Hepatic stellate cell (primary cell): ENCODE results near the gene KRTAP5-5.
A peak's percentile ranks its signal among the peaks of the same experiment; 100 is the strongest.
"Not testable (repeated sequence)": the region's sequence is repeated elsewhere in the genome, so short reads cannot be mapped to it uniquely, and the experiment has no call there.

Experiments
- DNase-seq: peaks from one replicate; pipeline ENCODE4 v3.0.0; 2011; ENCODE audit warnings: low spot score

KRTAP5-5 gene

DNA sequence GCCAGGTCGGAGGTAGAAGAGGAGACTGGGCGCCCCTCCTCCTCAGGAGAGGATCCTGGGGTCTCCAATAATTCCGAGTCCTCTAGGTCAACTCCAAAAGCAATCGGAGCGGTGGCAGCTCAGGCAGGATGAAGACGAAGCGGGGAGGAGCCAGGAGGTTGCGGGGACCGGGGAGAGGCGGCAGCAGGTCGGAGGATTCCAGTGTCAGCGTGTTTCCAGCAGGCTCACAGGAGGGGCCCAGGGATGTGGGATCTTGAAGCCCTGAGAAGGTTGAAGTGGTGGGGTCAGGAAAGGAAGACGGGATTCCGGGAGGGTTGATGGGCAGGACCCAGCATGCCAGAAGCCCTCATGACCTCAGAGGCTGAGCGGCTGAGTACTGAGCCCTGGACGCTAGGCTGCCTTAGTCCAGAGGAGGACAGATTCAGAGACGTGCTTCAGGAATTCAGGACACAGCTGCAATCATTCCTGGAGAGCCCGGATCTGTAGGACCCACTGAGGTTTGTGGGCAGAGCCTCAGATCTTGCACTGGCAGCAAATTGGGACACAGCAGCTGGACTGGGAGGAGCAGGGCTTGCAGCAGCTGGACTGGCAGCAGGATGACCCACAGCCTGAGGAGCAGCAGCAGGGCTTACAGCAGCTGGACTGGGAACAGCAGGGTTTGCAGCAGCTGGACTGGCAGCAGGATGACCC is 22.3 kb upstream of the KRTAP5-5 start:
- not testable (repeated sequence) for DNase-seq

DNA sequence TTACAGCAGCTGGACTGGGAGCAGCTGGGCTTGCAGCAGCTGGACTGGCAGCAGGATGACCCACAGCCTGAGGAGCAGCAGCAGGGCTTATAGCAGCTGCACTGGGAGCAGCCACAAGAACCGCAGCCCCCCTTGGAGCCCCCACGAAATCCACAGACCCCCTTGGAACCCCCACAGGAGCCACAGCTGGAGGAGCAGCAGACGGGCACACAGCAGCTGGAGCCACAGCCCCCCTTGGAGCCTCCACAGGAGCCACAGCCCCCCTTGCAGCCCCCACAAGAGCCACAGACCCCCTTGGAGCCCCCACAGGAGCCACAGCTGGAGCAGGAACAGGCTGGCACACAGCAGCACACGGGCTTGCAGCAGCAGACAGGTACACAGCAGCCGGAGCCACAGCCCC is 21.7 kb upstream of the KRTAP5-5 start:
- DNase-seq: not testable (repeated sequence)

DNA sequence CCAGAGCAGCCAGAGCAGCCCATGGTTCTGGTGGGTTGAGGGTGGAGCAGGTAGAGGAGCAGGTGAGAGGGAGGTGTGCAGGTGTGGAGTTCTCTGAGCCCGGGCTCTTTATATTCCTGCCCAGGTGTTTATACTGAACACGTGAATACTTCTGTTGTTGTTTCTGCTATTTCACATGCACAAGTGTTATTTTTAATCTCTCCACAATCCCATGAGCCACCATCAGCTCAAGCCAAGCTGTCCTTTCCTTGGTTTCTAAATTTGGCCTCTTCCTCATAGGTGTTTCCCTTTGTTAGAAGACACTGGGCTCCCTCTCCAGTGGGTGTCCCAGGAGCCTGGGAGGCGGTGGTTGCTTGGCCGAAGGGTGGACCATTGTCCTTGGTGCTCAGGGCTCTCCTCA is 21.2 kb upstream of the KRTAP5-5 start, which contains the start of gene KRTAP5-3:
Gene KRTAP5-3 (minus strand): TSS at position 101 of the 400 bp plus-strand sequence. CDS start 78 bp downstream, at position 23.
- DNase-seq: no peak

DNA sequence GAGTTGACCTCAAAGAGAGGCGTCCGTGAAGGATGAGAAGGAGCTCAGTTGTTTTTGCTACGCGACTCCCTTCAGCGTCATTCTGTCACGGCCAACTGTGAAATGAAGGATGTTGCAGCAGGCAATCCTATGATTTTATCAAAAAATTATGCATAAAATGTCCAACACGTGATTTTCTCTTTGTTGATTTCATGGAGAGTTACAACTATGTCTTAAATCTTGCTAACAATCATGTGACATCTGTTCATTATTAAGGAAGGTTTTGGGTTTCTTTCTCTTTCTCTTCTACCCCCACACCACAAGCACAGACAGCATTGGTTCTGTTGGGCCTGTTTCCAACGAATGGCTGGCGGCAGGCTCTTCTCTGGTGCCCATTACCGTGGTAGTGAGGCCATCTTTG is 11.3 kb upstream of the KRTAP5-5 start:
- no peak for DNase-seq

DNA sequence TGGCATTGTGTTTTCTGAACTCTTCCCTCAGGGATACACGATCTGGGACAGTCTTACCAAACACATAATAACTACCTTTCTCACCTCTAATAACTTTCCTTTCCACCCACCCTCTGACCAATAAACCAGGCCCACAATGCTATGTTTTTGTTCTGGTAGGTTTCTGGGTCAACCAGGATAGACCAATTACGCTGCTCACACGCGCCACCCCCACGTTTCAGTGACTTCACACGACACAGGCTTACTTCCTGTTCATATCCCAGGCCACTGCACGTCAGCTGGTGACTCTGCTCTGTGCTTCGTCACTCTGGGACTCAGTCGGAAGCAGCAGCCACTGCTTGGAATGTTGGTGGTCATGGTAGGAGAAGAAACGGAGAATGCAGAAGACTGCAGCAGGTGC is 10.1 kb upstream of the KRTAP5-5 start:
- DNase-seq: peak; percentile 54

DNA sequence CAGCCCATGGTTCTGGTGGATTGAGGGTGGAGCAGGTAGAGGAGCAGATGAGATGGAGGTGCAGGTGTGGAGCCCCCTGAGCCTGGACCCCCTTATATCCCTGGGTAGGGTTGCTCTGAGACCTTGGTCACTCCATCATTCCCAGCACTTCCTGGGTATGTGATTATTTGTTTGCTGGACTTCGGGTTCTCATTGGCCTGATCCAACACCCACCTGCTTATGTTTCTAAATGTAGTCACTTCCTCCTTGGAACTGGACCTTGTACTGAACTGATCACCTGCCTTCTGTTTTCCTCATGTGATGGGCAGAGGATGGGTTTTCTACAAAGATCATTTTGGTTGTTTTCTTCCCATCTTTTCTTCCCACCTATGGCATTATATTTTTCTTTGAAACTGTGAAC is 7.5 kb upstream of the KRTAP5-5 start, which contains the start of gene KRTAP5-4:
Gene KRTAP5-4 (minus strand): TSS at position 53 of the 400 bp plus-strand sequence. CDS start 45 bp downstream, at position 8.
- DNase-seq: no peak

DNA sequence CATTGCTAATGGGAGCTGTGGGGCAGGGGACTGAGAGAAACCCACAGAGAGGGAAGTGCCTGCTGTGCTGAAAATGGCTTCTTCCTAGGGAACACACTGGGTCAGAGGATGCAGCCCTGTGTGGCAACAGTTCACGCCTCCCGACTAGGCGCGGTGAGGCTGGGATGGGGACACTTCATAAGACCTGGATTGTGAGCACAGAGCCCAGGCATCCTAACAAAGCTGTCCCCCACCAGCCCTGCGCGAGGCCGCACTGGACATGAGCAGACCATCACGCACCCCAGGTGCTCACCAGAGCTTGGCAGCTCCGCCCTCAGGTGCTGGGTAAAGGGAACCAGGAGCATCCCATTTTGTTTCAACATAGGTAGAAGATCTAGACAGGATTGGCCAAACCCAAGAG is 5.9 kb upstream of the KRTAP5-5 start:
- no peak for DNase-seq

DNA sequence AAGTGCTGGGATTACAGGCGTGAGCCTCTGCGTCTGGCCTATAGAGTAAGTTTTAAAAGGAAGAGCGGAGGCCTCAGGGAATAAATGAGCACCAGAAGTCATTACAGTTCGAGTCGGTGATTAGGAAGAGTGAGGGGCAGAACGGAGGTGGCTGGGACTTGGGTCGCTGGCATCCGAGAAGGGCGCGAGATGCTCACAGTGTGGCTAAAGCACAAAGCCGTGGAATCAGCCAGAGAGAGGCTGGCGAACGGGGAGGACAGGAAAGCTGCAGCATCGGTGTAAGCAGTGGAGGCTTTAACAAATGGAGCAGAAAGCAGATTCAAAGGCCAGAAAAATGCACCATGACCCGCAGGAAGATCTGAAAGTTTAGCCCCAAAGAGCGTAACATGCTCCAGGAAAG is 5.0 kb upstream of the KRTAP5-5 start:
- no peak for DNase-seq

DNA sequence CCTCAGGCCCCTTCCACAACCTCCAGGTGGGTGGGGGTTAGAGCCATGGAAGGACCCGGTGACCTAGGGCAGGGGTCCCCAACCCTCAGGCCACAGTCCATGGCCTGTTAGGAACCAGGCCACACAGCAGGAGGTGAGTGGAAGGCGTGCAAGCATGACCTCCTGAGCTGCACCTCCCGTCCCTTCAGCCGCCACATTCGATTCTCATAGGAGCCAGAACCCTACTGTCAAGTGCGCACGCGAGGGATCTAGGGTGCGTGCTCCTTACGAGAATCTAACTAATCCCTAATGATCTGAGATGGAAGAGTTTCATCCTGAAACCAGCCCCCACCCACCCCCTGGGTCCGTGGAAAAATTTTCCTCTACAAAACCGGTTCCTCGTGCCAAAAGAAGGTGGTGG is 4.0 kb upstream of the KRTAP5-5 start:
- DNase-seq: no peak

DNA sequence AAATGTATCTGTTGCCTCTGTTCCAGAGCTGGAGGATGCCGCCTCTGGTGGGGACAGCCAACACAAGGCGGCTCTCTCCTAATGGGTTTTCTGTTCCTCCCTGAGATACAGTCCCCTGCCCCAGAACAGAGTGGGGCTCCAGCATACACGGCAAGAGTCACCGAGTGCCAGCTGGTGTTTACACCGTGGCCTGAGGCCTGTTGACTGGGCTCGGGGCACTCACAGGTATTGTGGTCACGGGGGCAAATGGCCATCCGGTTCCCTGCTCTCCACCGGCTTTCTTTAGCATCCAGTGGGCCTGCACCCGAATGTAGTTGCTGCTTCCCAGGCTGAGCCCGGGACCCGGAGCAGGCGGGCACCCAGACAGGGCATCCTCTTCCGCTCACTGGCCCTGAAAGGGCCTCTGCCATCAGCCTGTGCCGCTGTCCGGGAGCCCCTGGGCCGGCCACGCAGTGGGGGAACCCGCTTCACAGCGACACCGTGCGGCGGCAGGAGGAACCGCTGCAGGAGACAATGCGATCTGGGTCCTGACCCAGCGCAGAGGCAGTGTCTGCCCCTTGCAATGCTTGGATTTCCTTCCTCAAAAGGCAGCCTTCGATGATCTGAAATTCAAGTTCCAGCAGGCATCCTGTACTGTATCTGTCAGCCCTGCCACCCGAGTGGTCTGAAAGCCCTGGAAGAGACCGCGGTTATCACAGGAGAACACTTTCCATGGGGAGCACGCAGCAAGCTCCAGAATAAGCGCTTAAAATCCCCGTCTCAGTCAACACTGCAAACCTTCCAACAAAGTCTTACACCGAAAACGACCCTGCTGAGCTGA is 859 bp upstream of the KRTAP5-5 start:
- peak; percentile 83 for DNase-seq

DNA sequence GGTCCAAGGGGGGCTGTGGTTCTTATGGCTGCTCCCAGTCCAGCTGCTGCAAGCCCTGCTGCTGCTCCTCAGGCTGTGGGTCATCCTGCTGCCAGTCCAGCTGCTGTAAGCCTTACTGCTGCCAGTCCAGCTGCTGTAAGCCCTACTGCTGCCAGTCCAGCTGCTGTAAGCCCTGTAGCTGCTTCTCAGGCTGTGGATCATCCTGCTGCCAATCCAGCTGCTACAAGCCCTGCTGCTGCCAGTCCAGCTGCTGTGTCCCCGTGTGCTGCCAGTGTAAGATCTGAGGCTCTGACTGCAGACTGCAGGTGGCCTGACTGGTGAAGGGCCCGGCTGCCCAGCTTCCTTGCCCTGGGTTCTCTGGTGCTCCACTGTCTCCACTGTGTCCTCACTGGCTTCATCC is 696 bp downstream of the KRTAP5-5 start:
- no peak for DNase-seq

DNA sequence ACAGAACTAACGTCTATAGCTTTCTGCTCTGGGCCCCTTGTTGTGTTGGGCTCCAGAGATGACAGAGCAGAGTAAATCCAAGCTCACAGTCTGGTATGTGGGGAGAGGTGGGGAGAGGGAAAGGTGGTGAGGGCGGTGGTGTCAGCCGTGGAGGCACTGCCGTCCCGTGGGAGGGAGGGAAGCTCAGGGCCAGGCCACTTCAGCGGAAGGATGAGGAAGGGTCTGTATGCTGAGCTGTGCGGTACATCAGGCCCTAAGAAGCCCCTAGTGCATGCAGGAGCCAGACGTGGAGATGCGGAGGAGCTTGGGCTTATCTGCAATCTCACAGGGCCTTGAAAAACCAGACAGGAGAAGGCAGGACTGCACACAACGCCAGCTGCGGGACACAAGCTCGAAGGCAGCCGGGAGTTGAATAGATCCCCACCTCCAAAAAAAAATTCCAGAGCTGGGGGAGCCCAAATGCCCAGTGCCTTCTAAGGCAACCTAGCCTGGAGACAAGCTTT is 1.5 kb downstream of the KRTAP5-5 start:
- DNase-seq: no peak

DNA sequence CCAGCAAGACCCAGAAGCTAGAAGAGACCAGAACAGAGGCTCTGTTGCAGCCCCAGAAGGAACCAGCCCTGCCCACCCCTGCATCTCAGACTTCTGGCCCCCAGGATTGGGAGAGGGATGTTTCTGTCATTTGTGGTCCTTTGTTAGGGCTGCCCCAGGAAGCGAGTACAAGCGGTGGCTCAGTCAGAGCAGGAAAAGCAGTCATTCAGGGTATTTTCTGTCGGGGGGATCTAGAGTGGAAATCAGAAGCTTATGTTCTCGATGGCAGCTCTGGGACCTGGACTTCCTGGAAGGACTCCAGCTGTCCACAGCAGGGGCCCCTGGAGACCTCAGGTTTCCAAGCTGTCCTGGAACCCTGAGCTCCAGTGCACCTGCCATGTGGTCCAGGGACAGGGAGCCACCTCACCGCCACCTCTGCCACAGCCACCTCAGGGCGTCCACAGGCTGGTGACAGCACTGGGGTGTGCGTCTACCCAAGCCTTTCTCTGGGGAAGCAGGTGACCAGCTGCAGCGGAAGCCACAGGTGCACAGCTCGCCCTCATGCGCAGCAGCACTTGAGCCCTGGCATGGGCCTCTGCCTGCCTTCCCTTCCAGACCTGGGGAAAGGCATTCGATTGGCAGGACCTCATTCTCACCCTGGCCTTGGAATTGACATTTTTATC is 2.6 kb downstream of the KRTAP5-5 start:
- no peak for DNase-seq

DNA sequence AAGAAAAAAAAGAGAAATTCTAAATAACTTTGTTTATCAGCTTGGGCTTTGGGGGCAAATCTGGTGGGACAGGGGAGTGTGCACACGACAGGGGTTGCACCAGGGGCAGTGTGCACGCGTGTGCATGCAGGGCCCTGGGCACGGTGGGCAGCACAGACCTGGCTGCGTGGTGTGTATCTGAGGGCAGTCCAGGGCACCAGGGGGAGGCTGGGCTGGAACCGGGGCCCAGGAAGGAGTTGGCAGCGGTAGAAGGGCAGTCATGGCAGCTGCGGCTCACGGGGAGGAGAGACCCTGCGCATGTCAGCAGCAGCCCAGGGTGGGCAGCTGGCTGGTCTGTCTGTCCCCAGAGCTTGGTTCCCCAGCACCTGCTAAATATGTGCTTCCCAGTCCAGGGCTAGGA is 4.3 kb downstream of the KRTAP5-5 start:
- no peak for DNase-seq

DNA sequence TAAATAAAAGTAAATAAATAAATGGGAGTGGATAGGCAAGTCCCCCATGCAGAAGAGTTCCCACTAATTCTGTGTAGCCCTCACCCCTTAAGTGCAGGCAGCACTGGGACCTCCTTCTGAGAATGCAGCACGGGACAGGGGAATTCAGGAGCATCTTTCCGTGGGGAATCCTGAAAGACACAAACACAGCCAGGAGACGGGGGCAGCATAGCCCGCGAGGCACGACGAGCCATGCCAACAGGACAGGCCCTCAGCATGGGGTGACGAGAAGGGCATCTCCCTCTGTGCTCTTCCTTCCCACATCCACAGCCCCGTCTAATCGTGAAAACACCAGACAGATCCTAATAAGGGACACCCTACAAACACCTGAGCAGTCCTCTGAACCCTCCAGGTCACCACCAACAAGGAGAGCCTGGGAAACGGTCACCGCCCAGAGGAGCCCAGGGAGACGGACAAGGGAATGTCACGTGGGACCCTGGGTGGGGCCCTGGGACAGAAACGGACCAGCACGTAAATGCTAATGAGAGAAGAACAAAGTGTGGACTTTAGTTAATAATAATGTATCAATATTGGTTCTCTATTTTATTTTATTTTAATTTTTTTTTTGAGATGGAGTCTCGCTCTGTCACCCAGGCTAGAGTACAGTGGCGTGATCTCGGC is 6.8 kb downstream of the KRTAP5-5 start:
- no peak for DNase-seq

DNA sequence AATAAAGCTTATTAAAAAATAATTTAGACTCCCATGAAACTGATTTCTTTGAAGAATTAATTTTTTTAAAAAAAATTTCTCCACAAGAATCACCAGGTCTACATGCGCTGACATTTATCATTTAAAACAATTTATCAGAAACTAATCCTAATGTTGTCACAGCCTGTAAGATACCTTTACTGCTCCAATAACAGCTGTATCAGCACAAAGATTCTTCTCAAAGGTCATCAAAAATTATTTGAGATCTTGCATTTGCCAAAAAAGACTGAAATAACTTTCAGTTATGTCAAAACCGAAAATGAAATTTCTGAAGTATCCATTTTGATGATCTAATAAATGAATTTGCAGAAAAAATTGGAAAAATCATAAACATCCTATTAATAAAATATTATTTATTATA is 8.1 kb downstream of the KRTAP5-5 start:
- no peak for DNase-seq

DNA sequence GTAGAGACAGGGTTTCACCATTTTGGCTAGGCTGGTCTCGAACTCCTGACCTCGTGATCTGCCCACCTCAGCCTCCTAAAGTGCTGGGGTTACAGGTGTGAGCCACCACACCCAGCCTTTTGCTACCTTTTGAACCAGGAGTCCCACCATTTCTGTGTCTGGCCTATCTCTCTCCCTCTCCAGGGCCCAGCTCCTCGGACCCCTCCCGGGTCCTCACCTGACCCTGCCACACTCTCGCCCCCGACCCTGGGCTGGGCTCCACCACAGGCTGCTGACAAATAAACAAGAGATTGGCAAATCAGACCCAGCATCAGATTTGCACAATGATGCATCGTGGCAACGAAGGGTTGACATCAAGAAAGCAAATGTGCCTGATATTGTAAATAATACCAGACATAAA is 8.8 kb downstream of the KRTAP5-5 start:
- no peak for DNase-seq

DNA sequence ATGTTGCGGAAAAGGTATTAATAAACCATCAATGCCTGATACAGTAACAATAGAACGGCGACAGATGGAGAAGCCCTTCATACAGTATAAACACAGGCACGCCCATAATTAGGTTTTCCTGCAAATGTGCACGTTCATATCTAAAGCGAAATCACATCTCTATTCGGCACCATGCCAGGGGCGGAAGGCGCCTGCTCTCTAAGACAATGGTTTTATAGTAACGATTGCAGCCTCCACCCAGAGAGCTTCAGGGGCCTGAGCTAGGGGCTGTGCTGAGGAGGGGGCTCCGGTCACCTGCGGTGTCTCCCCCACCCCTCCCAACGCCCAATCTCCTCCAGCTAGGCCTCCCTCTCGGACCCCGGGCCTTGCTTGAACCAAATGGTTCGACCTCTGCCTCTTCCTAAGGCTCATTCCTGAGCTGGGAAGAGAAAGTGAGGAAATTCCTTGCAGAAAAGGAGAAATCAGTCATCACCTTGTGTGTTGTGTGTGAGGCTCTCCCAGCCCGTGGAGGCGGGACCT is 9.6 kb downstream of the KRTAP5-5 start:
- no peak for DNase-seq

DNA sequence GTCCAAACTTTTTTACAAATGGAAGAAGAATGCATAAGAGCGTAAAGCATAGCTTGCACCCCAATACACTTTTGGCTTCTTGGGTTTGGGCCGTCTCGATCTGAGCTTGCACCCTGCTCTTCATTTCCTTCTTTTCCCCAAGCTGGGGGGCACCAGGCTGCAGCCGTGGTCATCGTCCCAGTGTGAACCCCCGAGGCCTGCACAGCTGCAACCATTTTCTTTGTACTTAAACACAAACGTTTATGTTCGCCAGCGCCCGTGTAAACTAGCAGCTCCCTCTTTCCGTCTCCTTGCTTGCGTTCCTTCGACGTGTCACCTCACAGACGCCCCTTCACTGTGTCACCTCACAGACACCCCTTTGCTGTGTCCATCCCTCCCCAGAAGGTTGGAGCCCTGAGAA is 10.1 kb downstream of the KRTAP5-5 start:
- DNase-seq: no peak

DNA sequence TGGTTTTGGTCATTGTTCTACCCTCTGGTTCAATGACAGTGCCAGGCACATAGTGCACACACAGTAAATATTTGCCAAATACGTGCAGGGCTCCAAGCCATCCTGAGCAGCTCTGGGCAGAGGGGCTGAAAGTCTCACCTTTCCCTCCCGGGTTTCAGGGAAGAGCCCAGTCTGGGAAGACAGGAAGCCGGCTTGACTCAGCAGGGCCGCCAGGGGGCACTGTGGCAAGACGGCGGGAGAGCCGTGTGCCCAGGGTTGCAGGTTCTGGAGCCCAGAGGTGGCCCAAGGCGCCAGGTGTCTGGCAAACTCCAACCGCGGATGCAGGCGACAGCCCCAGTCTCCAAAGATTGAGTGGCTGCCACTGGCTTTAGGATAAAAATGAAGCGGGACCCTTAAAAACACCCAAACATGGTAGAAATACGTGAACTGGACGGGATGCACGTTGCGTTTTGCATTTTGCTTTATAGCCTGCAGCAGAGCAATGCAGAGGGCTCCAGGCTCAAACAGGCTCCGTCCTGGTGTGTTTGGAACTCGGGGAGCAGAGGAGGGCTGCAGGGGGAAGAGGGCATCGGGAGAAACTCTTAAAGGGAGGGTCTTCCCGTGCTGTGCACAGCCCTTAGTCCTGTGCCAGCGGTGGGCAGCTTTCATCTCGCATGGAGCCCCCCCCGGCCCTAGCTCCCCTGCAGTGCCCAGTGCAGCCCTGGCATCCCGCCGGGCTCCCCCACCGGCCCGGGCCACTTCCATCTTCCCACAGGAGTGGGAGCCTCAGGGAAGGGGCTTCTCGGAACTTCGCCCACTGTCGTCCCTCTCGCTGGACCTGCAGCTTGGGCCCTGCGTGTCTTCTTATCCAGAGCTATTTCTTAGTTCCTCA is 10.7 kb downstream of the KRTAP5-5 start:
- peak; percentile 67 for DNase-seq

DNA sequence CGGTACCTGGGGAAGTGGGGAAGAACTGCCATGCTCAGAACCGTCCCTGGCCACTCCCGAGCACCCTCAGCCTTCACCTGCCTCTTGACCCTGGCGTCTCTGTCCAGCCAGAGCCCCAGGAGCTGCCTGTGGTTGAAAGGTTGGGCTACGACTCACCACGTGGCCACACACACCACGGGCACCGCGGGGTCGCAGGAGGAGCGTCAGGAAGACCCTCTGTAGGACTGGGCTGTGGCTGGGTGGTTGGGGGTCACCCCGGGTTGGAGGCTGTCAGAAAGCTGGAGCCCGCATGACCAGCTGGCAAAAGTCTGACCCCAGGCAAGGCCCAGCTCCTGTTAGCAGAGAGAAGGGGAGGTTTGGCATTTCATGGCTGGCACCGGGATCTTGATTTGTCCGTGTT is 11.5 kb downstream of the KRTAP5-5 start:
- no peak for DNase-seq
